Inferior parietal cortex (tissue), 1 donor: ENCODE results near the gene CFDP1.

Experiments used
- DNase-seq: peaks from one replicate; pipeline ENCODE4 v3.0.0-alpha.2; 2016; ENCODE audit errors: extremely low spot score

Gene CFDP1

DNA sequence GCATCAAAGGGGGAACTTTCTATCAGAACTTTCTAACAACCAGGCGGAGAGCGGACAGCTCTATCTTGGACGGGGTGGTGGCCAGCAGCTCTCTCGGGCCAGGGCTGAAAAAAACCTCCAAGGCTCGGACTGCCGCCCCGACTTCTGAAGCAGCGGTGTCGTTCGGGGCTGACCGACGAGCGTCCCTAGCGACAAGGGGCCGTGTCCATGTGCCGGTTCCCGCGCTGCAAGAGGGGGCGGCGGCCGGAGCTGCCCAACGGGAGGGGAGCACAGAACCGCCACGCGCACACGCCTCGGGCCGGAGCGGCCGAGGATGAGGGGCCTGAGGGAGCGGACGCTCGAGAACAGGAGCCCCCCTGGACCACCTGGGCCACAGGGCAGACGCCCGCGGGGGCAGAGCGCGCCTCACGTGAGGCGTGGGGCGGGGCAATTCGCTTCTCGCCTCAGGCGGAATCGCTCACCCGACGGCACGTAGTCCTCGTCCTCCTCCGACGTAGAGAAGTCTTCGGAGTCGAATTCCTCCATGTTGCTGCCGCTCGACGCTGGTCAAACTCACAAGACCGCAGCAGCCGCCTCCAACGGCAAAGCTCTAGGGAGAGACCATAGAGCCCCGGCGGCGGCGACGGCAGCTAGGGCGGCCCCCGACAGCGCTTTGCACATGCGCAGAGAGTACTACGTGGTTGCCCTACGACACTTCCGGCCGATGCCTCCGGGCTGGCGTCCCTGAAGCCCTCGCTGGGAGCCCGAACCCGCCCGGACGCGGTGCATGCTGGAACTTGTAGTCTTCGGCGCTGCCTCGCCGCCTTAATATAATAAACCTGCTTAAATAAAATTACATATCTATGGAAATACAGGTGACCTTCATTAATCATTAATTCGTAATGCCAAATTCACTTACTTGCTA is at the start of gene CFDP1:
CFDP1 (minus strand) TSS at position 676 of the 904 bp plus-strand sequence; CDS start at position 525, 151 bp downstream.
- DNase-seq = peak; percentile 98

- DNase-seq = no peak
Measured at GRCh38 chr16:75482434-75483205, 49.3 kb upstream of the CFDP1 start.

DNA sequence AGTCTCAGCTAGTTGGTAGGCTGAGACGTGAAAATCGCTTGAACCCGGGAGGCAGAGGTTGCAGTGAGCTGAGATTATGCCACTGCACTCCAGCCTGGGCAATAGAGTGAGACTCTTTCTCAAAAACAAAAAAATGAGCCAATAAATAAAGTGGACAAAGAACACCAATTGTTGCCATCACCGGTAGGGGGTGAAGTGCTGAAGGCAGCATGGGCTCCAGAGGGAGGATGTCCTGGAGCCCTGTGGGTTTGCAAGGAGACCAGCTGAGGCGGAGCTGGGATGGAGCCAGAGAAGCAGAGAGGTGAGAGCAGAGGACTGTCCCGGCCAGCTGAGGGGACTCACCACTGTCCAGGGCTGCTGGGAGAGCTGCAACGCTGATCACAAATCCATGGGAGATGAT is 48.2 kb upstream of the CFDP1 start:
- no peak for DNase-seq

GRCh38 chr16:75479421-75479990 is 46.2 kb upstream of the CFDP1 start:
- no peak for DNase-seq

- DNase-seq = no peak
Measured at GRCh38 chr16:75478480-75479345, 45.4 kb upstream of the CFDP1 start.

GRCh38 chr16:75477680-75478473 is 44.6 kb upstream of the CFDP1 start:
- DNase-seq = no peak

GRCh38 chr16:75476817-75477216 is 43.5 kb upstream of the CFDP1 start:
- no peak for DNase-seq

DNA sequence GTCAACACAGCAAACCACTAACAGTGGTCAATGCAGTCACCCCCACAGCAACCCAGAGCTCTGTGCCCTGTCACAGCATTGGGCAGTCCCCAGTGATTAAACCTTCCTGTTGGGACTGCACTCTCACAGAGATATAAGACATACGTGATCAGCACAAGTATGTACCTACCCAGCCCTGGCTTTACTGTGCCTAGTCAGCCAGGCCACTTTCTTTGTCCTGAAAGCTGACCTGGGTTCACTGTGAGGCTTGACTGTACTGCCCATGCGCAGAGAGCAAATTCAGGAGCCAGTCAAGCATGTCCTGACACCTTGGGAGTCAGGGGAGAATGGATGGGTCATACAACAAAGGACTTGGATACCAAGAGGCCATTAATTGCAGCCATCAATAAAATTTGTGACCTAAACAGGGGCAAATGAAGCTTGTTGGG is 42.1 kb upstream of the CFDP1 start:
- no peak for DNase-seq

GRCh38 chr16:75472908-75473877 is 39.9 kb upstream of the CFDP1 start:
- DNase-seq = no peak

DNA sequence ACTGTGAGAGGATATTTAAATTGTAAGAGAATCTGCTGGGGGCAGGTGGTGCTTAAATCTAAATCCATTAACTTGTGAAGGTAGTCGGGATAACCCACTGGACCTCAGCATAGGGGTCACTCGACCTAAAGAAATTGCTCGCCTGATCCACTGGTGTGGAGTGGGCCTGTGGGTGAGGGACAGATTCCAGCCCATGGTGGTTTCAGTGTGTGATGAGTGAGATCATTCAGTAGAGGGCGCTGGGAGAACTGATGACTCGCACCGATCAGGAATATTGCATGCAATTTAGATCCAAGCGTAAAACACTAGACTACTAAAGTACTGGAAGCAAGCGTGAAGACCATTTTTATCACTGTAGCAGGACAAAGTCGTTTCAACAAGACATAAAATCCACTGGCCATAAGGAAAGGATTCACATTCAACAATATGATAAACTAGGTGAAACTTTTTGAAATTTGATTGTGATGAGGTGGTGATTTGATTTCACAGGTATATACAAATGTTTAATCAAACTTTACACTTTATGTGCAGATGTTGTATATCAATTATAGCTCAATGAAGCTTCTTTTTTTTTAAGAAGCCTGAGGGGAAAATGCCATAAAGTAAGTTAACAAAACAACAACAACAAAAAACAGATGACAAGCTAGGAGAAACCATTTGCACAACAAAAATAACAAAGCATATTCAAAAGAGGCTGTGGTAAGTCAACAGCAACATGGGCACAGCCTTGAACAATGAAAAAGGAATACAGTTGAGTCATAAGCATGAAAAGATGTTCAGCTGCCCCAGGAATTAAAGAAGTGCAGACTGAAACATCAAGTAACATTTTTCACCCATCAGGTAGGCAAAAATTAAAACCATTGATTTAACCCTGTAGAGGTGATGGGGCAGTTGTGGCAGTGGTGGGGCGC is 38.7 kb upstream of the CFDP1 start:
- DNase-seq = peak; percentile 84

DNA sequence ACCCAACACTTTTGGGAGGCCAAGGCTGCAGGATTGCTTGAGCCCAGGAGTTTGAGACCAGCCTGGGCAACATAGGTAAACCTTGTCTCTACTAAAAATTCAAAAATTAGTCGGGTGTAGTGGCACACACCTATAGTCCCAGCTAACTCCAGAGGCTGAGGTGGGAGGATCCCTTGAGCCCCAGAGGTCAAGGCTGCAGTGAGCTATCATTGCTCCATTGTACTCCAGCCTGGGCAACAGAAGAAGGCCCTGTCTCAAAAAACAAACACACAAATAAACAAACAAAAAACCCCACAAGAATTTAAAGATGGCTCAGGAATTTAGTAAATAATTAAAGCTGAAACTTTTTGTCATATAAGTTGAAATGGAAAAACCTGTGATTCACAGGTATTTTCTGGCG is 33.5 kb upstream of the CFDP1 start:
- DNase-seq = no peak

DNA sequence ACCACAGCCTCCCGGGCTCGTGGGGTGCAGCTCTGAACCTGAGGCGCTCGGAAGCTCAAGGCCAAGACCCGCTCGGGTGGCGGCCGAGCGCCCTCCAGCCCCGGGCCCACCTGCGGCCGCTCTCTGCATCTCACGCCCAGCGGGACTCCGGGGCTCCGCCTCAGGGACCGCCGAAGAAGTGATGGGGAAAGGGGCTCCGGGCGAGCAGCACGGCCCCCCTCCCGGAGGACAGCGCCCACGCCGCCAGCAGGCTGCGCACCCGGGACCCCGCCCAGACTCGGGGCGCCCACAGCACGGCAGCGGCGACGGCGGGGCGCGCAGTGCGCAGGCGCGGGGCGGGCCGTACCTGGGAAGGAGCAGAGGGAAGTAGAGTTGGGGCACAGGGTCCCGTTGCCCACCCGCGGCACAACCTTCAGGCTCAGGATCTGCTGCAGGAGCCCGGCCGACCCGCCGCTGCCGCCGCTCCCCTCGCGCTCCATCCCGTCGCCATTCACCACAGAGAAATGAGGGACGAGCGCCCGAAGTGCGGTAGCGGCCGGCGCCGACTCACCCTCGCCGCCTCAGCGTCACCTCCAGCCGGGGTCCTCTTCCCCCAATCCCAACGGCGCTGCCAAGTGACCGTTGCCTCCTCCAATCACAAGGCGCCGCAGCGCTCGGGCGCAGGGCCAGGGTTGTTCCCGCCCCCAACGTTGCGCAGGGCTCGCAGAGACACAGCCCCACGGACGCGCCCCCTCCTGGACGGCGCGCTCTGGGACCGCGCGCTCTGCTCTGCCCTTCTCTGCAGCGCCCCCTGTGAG is 31.0 kb upstream of the CFDP1 start, which contains the start of gene TMEM170A:
TMEM170A (minus strand) TSS at position 568 of the 797 bp plus-strand sequence; CDS start at position 479, 89 bp downstream.
- DNase-seq = peak; percentile 99

- peak; percentile 36 for DNase-seq
Measured at GRCh38 chr16:75463389-75464121, 30.3 kb upstream of the CFDP1 start.

DNA sequence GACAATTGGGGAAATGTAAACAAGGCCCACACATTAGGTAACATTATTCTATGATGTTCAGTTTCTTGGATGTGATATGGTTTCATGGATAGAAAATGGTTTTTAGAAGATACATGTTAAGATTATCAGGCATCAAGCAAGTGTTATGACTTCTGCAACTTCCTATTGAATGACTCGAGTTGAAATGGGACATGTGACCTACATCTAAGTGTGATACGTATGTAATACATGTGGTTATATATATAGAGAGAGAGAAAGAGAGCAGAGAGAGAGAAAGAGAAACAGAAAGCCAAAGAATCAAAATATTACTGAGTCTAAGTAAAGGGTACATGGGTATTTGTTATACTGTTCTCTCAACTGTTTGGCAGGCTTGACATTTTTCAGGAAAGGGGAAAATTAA is 29.5 kb upstream of the CFDP1 start:
- no peak for DNase-seq

- no peak for DNase-seq
Measured at GRCh38 chr16:75461575-75461974, 28.3 kb upstream of the CFDP1 start.

DNA sequence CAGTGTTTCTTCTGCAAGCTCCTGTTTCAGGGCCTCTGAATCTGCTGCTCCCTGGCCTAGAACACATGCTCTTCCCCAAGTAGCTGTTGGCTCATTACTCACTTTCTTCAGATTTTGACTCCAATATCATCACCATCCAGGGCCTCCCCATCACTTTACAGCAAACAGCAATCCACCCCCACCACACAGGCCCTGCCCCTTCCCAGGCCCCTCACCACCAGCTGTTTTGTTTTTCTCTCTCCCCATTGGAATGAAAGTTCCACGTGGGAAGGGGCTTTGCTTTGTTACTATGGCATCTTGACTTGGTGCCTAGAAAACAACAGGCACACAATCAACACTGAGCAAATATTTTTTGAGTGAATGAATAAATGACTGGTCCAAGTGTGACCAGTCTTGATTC is 27.1 kb upstream of the CFDP1 start:
- DNase-seq = no peak

- DNase-seq = no peak
Measured at GRCh38 chr16:75459691-75460090, 26.4 kb upstream of the CFDP1 start.
